GM12878 (cell line): ENCODE measurements around the gene POU2AF1. TPM values are rescaled to one million over a fixed set of nuclear protein-coding genes. Genes with fewer than 3 reads are reported as not detected.

Source experiments
- ATAC-seq: fragments of 200-7000 bp; cut with Tn5 transposase; 3 replicates; pipeline ENCODE4 v1.9.1; 2020; ENCODE audit warnings: mild to moderate bottlenecking, moderate library complexity
- BruUV-seq: library from RNA; stranded (reverse); fragments of 400-500 nt; replicated peaks from 2 replicates; lab custom pipeline; 2021; lab: Mats Ljungman, UMichigan
- CTCF ChIA-PET: fragments of 300-600 bp; sonication (Branson Sonifier 250); formaldehyde crosslinking; extraction: SDS; loops from one replicate; lab custom pipeline; 2021; ENCODE audit warnings: inconsistent platforms; lab: Yijun Ruan, JAX
- POLR2A ChIA-PET: fragments of 350-600 bp; formaldehyde crosslinking; extraction: SDS; loops from one replicate; lab custom pipeline; 2021; ENCODE audit warnings: inconsistent platforms; lab: Charles Lee
- RAD21 ChIA-PET: fragments of 300-600 bp; sonication (Branson Sonifier 250); formaldehyde crosslinking; loops from one replicate; lab custom pipeline; 2023; ENCODE audit warnings: antibody characterized with exemption; ENCODE audit not compliant: unreplicated experiment; lab: Charles Lee
- SMC1A ChIA-PET: fragments of 300-600 bp; sonication (Branson Sonifier 250); formaldehyde crosslinking; loops from one replicate; lab custom pipeline; 2023; ENCODE audit not compliant: unreplicated experiment, uncharacterized antibody; lab: Charles Lee
- DNase-seq: peaks from one replicate; pipeline ENCODE4 v3.0.0-alpha.2; 2011; ENCODE audit warnings: low read depth, low spot score
- FAIRE-seq: peaks from 3 replicates; lab custom pipeline; 2011; peaks lifted over from hg19 to GRCh38; lab: Jason Lieb, UNC
- H2AFZ ChIP-seq: 2 replicates; pipeline ENCODE4 v1.6.0; 2011; ENCODE audit warnings: low read depth, low read length, control low read depth; ENCODE audit not compliant: control insufficient read depth
- H3K27ac ChIP-seq: 2 replicates; pipeline ENCODE4 v1.5.1; 2011; ENCODE audit warnings: control low read depth; ENCODE audit not compliant: control insufficient read depth, insufficient read depth
- H3K27me3 ChIP-seq, 2 experiments: replicated peaks in 1 of 2; 2 replicates each; pipeline versions ENCODE4 v1.6.0 to v1.6.1; 2011; ENCODE audit warnings: low read length in 1 of 2; ENCODE audit not compliant: control insufficient read depth in 2 of 2, insufficient read depth in 2 of 2
- H3K36me3 ChIP-seq, 2 experiments: 2 replicates each; pipeline ENCODE4 v1.5.1; 2011; ENCODE audit warnings: low read length in 1 of 2; ENCODE audit not compliant: control insufficient read depth in 2 of 2, insufficient read depth in 2 of 2
- H3K4me1 ChIP-seq: 2 replicates; pipeline ENCODE4 v1.6.1; 2011; ENCODE audit warnings: mild to moderate bottlenecking, low read length, moderate library complexity, mixed read lengths; ENCODE audit not compliant: control insufficient read depth, insufficient read depth
- H3K4me2 ChIP-seq: 2 replicates; pipeline ENCODE4 v1.6.0; 2011; ENCODE audit warnings: control low read depth; ENCODE audit not compliant: control insufficient read depth, insufficient read depth
- H3K4me3 ChIP-seq: fragments of 200-600 bp; sonication (generic); 2 replicates; pipeline ENCODE4 v1.5.1; 2016
- H3K79me2 ChIP-seq: 2 replicates; pipeline ENCODE4 v1.6.0; 2011; ENCODE audit warnings: low read length; ENCODE audit not compliant: control insufficient read depth, insufficient read depth
- H3K9ac ChIP-seq: 2 replicates; pipeline ENCODE4 v1.8.0; 2011; ENCODE audit warnings: low read length, control low read depth, mixed read lengths; ENCODE audit not compliant: control insufficient read depth, insufficient read depth
- H3K9me3 ChIP-seq: replicated peaks from 3 replicates; pipeline ENCODE4 v1.5.1; 2011; ENCODE audit warnings: mild to moderate bottlenecking, low read length; ENCODE audit not compliant: control insufficient read depth, insufficient read depth
- H4K20me1 ChIP-seq: 2 replicates; pipeline ENCODE4 v1.6.0; 2011; ENCODE audit not compliant: control insufficient read depth, insufficient read depth
- CBFB ChIP-seq: IDR thresholded peaks from 2 replicates; pipeline ENCODE4 v1.6.1; 2016; ENCODE audit warnings: antibody characterized with exemption, low read depth
- EGR1 ChIP-seq, 2 experiments: IDR thresholded peaks; 1 replicate in 1 of 2; 2 replicates in 1 of 2; pipeline ENCODE4 v1.6.1; 2011 to 2012; ENCODE audit warnings: low read depth in 2 of 2, low read length in 2 of 2, borderline replicate concordance in 1 of 2, mild to moderate bottlenecking in 1 of 2, moderate library complexity in 1 of 2
- RAD21 ChIP-seq: IDR thresholded peaks from 2 replicates; pipeline ENCODE4 v1.6.1; 2011; ENCODE audit warnings: mild to moderate bottlenecking, low read depth, low read length, moderate library complexity; ENCODE audit not compliant: insufficient read depth
- RUNX3 ChIP-seq: IDR thresholded peaks from 2 replicates; pipeline ENCODE4 v1.6.1; 2012; ENCODE audit warnings: low read length, inconsistent platforms
- SMC3 ChIP-seq: IDR thresholded peaks from 2 replicates; pipeline ENCODE4 v1.6.1; 2011; ENCODE audit warnings: low read length, improper control_type of control experiment, borderline replicate concordance
- WGBS: methylation state at CpG from one replicate; pipeline ENCODE4 v1.1.6; 2016; ENCODE audit warnings: low lambda C conversion rate; ENCODE audit not compliant: insufficient replicate concordance, insufficient coverage; ENCODE audit errors: missing lambda C conversion rate; 5-methylcytosine and 5-hydroxymethylcytosine counted together
- in situ Hi-C: fragments of 300-500 bp; cut with MboI; formaldehyde crosslinking; loops from 9 replicates; pipeline ENCODE4 v1.14.3; 2018; ENCODE audit warnings: mixed read lengths
- intact Hi-C: fragments of 100-400 bp; cut with micrococcal nuclease; formaldehyde crosslinking; loops from one replicate; pipeline ENCODE4 v1.14.2; 2022; ENCODE audit not compliant: unreplicated experiment
- polyA plus RNA-seq, 11 experiments: library from polyadenylated mRNA; depleted of rRNA in 4 of 11; unstranded in 6 of 11; stranded (reverse) in 5 of 11; fragments of >200 nt; fragmentation: Nextera tagmentation in 4 of 11; fragmentation: Illumina TruSeq in 1 of 11; extraction: Ambion mirVana in 4 of 11; extraction: Trizol in 1 of 11; gene quantifications; 1 replicate in 1 of 11; 2 replicates in 10 of 11; pipeline versions ENCODE4 v1.2.1 to v1.2.3, GENCODE V29; 2011 to 2016; ENCODE audit warnings: inconsistent platforms in 2 of 11, missing spikeins in 2 of 11, low read depth in 1 of 11
- total RNA-seq, 4 experiments: library from RNA; depleted of rRNA in 3 of 4; stranded (reverse); fragments of >200 nt in 3 of 4; fragmentation: Illumina TruSeq in 1 of 4; extraction: Trizol in 1 of 4; gene quantifications; 2 replicates each; pipeline versions ENCODE4 v1.2.1 to v1.2.3, GENCODE V29; 2013 to 2021
- TF ChIP-seq, protein P1 (sequence below), 3 experiments: IDR thresholded peaks in 2 of 3; conservative IDR thresholded peaks in 1 of 3; 2 replicates each; pipeline ENCODE4 v1.5.1; 2011; ENCODE audit warnings: low read depth in 3 of 3, low read length in 3 of 3, mild to moderate bottlenecking in 3 of 3, control low read depth in 2 of 3, moderate library complexity in 2 of 3, inconsistent platforms in 1 of 3, mixed read lengths in 1 of 3; ENCODE audit not compliant: control insufficient read depth in 2 of 3, insufficient read depth in 1 of 3; ENCODE audit errors: extremely low read depth in 1 of 3
- TF ChIP-seq, protein P2 (sequence below): IDR thresholded peaks from 2 replicates; pipeline ENCODE4 v1.6.1; 2012; ENCODE audit warnings: low read depth, low read length, improper control_type of control experiment
- TF ChIP-seq, protein P3 (sequence below): fragments of 450-650 bp; IDR thresholded peaks from 2 replicates; pipeline ENCODE4 v1.6.1; 2017; ENCODE audit warnings: mild to moderate bottlenecking, moderate library complexity
- TF ChIP-seq, protein P4 (sequence below): fragments of 150-350 bp; IDR thresholded peaks from 2 replicates; pipeline ENCODE4 v1.6.1; 2016; ENCODE audit warnings: low read depth, low read length

Gene POU2AF1
- total and polyA plus RNA-seq, 10 of the 15 experiments (the other 5 are each of a cell fraction or from before 2014, with no cell fraction given), result 13.1 to 169 (median 75.5) TPM

DNA sequence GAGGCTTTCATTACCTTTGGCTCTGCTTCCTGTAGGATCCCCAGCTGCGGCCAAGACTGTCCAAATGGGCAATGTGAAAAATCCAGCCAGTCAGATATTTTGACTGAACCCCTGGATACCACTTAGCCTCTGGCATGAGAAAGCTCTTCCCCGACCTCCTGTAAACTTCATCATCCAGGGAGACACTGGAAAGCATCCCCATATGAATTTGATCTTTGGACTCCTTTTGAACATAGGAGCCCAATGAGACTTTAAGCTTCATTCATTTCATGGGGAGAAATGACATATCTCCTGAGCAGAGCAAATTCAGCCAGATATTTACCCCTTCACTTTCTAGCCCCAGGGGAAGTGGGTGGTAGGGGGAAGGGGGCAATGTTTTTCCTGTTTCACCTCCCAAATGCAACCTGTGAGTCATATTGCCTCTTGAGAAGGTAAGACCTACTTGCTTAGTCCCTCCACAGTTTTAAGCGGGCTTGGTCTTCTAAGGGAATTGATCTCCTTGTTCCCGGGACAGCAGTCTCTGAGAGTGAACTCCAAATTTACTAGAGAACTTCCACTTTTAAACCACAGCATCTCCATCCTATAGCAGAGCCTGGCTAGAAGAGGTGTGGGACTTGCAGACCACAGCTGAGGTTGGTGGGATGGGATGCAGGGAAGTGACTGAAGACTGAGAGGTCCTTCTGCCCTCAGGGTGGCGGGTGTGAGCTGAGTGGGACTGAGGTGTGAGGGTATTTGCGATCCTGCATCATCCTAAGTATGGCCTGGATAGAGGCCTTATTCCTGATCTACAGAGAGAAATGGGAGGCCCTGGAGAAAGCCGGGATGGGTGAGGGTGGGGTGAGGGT is 20.3 kb upstream of the POU2AF1 start:
- in situ Hi-C loops (no loop called here), intact Hi-C loops (no loop called here)
- Histone ChIP-seq H3K4me2 (peak overlapping the region; percentile 70), H3K36me3 (no peaks in the 10 kb centered on the region), H3K4me1 (peaks cover 44% of the 10 kb centered on the region), H3K4me3 (no peak overlapping the region; the same call in 1 of the 2 replicates), H3K27me3 (no peaks in the 10 kb centered on the region), H3K9me3 (peaks cover 7% of the 10 kb centered on the region; the same call in 2 of the 3 replicates), H3K27ac (peak overlapping the region; percentile 53), H4K20me1 (no peaks in the 10 kb centered on the region), H3K9ac (peak overlapping the region; percentile 42; the same call in 1 of the 2 replicates), H2AFZ (peak overlapping the region; percentile 66), H3K79me2 (no peaks in the 10 kb centered on the region; the same call in 1 of the 2 replicates)
- no peak for DNase-seq
- peak; percentile 35; the same call in 2 of the 3 replicates for ATAC-seq
- RAD21 ChIA-PET, result interaction anchor here (0.8 to 6.3 kb wide), 5 partner anchors 15 to 117 kb away, joined by 4 to 29 read pairs (median 4); no protein-coding TSS in a partner anchor
- BruUV-seq, result no TSS peak
- CTCF ChIA-PET, result interaction anchor here (0.6 to 2.6 kb wide), 8 partner anchors 10 to 32 kb away, joined by 3 to 14 read pairs (median 6); no protein-coding TSS in a partner anchor
- POLR2A ChIA-PET, result interaction anchor here (1.2 to 2.2 kb wide), 3 partner anchors 11 to 20 kb away, joined by 4 to 7 read pairs (median 4); partner anchors contain the start of gene POU2AF1
- WGBS, result 30% methylated on average over 7 of the region's 7 CpGs
- FAIRE-seq, result no peak
- SMC1A ChIA-PET, result interaction anchor here (1.0 to 2.3 kb wide), 8 partner anchors 13 to 50 kb away, joined by 4 to 16 read pairs (median 6); partner anchors contain the start of gene POU2AF1
- TF ChIP-seq SMC3 (peak; percentile 36; the same call in 1 of the 2 replicates), CBFB (no peak), RUNX3 (peak; percentile 51), RAD21 (peak; percentile 60), EGR1 (IDR thresholded peaks at IDR 0.05; ENCODE audit: borderline replicate concordance in 1 of 2, low read depth in 2 of 2, low read length in 2 of 2) (0 out of 3 replicates have a peak, but pooled peaks of 1 of the 2 experiments have one; percentile 18)
- TF ChIP-seq, protein P1, sequence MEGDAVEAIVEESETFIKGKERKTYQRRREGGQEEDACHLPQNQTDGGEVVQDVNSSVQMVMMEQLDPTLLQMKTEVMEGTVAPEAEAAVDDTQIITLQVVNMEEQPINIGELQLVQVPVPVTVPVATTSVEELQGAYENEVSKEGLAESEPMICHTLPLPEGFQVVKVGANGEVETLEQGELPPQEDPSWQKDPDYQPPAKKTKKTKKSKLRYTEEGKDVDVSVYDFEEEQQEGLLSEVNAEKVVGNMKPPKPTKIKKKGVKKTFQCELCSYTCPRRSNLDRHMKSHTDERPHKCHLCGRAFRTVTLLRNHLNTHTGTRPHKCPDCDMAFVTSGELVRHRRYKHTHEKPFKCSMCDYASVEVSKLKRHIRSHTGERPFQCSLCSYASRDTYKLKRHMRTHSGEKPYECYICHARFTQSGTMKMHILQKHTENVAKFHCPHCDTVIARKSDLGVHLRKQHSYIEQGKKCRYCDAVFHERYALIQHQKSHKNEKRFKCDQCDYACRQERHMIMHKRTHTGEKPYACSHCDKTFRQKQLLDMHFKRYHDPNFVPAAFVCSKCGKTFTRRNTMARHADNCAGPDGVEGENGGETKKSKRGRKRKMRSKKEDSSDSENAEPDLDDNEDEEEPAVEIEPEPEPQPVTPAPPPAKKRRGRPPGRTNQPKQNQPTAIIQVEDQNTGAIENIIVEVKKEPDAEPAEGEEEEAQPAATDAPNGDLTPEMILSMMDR (IDR thresholded peaks at IDR 0.05 in 2 of 3, conservative IDR thresholded peaks at IDR 0.05 in 1 of 3; ENCODE audit: control insufficient read depth in 2 of 3, extremely low read depth in 1 of 3, insufficient read depth in 1 of 3, low read depth in 3 of 3, low read length in 3 of 3), result peak in 2 of 3 experiments; percentile 14 to 43; a peak in 1 of 6 replicates
- TF ChIP-seq, protein P2, sequence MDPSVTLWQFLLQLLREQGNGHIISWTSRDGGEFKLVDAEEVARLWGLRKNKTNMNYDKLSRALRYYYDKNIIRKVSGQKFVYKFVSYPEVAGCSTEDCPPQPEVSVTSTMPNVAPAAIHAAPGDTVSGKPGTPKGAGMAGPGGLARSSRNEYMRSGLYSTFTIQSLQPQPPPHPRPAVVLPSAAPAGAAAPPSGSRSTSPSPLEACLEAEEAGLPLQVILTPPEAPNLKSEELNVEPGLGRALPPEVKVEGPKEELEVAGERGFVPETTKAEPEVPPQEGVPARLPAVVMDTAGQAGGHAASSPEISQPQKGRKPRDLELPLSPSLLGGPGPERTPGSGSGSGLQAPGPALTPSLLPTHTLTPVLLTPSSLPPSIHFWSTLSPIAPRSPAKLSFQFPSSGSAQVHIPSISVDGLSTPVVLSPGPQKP, result no peak
- TF ChIP-seq, protein P3, sequence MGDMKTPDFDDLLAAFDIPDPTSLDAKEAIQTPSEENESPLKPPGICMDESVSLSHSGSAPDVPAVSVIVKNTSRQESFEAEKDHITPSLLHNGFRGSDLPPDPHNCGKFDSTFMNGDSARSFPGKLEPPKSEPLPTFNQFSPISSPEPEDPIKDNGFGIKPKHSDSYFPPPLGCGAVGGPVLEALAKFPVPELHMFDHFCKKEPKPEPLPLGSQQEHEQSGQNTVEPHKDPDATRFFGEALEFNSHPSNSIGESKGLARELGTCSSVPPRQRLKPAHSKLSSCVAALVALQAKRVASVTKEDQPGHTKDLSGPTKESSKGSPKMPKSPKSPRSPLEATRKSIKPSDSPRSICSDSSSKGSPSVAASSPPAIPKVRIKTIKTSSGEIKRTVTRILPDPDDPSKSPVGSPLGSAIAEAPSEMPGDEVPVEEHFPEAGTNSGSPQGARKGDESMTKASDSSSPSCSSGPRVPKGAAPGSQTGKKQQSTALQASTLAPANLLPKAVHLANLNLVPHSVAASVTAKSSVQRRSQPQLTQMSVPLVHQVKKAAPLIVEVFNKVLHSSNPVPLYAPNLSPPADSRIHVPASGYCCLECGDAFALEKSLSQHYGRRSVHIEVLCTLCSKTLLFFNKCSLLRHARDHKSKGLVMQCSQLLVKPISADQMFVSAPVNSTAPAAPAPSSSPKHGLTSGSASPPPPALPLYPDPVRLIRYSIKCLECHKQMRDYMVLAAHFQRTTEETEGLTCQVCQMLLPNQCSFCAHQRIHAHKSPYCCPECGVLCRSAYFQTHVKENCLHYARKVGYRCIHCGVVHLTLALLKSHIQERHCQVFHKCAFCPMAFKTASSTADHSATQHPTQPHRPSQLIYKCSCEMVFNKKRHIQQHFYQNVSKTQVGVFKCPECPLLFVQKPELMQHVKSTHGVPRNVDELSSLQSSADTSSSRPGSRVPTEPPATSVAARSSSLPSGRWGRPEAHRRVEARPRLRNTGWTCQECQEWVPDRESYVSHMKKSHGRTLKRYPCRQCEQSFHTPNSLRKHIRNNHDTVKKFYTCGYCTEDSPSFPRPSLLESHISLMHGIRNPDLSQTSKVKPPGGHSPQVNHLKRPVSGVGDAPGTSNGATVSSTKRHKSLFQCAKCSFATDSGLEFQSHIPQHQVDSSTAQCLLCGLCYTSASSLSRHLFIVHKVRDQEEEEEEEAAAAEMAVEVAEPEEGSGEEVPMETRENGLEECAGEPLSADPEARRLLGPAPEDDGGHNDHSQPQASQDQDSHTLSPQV, result no peak
- TF ChIP-seq, protein P4, sequence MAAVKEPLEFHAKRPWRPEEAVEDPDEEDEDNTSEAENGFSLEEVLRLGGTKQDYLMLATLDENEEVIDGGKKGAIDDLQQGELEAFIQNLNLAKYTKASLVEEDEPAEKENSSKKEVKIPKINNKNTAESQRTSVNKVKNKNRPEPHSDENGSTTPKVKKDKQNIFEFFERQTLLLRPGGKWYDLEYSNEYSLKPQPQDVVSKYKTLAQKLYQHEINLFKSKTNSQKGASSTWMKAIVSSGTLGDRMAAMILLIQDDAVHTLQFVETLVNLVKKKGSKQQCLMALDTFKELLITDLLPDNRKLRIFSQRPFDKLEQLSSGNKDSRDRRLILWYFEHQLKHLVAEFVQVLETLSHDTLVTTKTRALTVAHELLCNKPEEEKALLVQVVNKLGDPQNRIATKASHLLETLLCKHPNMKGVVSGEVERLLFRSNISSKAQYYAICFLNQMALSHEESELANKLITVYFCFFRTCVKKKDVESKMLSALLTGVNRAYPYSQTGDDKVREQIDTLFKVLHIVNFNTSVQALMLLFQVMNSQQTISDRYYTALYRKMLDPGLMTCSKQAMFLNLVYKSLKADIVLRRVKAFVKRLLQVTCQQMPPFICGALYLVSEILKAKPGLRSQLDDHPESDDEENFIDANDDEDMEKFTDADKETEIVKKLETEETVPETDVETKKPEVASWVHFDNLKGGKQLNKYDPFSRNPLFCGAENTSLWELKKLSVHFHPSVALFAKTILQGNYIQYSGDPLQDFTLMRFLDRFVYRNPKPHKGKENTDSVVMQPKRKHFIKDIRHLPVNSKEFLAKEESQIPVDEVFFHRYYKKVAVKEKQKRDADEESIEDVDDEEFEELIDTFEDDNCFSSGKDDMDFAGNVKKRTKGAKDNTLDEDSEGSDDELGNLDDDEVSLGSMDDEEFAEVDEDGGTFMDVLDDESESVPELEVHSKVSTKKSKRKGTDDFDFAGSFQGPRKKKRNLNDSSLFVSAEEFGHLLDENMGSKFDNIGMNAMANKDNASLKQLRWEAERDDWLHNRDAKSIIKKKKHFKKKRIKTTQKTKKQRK, result no peak
